ENCODE results near the gene URGCP. TPM values are rescaled to one million over a fixed set of nuclear protein-coding genes. Genes with fewer than 3 reads are reported as not detected.

Gene URGCP
- total RNA-seq, 1 donor from 2014 or later: 28.2 TPM

- Mint-ChIP-seq H3K4me1 (ENCODE audit: unreplicated experiment) (no peaks in the 10 kb centered on the region), H3K9me3 (no peaks in the 10 kb centered on the region), H3K27ac (no peak overlapping the region), H3K27me3 (no peaks in the 10 kb centered on the region), H3K4me3 (no peak overlapping the region), H3K36me3 (no peaks in the 10 kb centered on the region)
- DNase-seq (ENCODE audit: extremely low spot score, unreplicated experiment): no peak
- no peak for TF ChIP-seq CTCF (conservative IDR thresholded peaks at IDR 0.05)
Measured at GRCh38 chr7:43850348-43851116, 55.9 kb downstream of the URGCP start.

GRCh38 chr7:43849047-43849446 lies 57.3 kb downstream of the URGCP start:
- H3K36me3 Mint-ChIP-seq: no peaks in the 10 kb centered on the region
- TF ChIP-seq CTCF (conservative IDR thresholded peaks at IDR 0.05): no peak
- H3K27ac Mint-ChIP-seq: no peak overlapping the region
- no peaks in the 10 kb centered on the region for H3K9me3 Mint-ChIP-seq
- DNase-seq (ENCODE audit: extremely low spot score, unreplicated experiment): no peak
- H3K27me3 Mint-ChIP-seq: no peaks in the 10 kb centered on the region
- no peak overlapping the region for H3K4me3 Mint-ChIP-seq
- no peaks in the 10 kb centered on the region for H3K4me1 Mint-ChIP-seq (ENCODE audit: unreplicated experiment)

GRCh38 chr7:43847496-43847895 lies 58.9 kb downstream of the URGCP start:
- Mint-ChIP-seq H3K4me1 (ENCODE audit: unreplicated experiment) (no peaks in the 10 kb centered on the region), H3K9me3 (no peaks in the 10 kb centered on the region), H3K27me3 (no peaks in the 10 kb centered on the region), H3K36me3 (no peaks in the 10 kb centered on the region), H3K4me3 (no peak overlapping the region), H3K27ac (no peak overlapping the region)
- no peak for DNase-seq (ENCODE audit: extremely low spot score, unreplicated experiment)
- TF ChIP-seq CTCF (conservative IDR thresholded peaks at IDR 0.05): no peak

DNA sequence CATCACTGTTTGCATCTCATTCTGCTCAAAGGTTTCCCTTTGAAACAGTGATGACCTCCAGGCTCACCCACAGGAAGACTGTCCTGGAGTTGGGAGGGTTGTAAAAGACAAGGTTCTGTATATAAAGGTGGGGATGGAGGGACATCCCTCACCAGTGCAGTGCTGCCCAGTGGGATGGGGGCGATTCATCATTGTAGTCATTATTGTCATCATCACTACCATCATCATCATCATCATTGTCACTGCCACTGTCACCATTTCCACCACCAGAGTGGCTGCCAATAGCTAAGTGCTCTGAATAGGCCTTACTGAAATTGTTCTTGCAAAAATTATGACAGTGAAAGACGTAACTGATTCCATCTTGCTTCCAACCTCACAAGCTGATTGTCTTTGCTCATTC lies 61.7 kb downstream of the URGCP start:
- no peak for TF ChIP-seq CTCF (conservative IDR thresholded peaks at IDR 0.05)
- Mint-ChIP-seq H3K27ac (no peak overlapping the region), H3K36me3 (no peaks in the 10 kb centered on the region), H3K9me3 (no peaks in the 10 kb centered on the region), H3K4me3 (no peak overlapping the region), H3K27me3 (peaks cover 6% of the 10 kb centered on the region), H3K4me1 (ENCODE audit: unreplicated experiment) (no peaks in the 10 kb centered on the region)
- DNase-seq (ENCODE audit: extremely low spot score, unreplicated experiment): no peak

- no peaks in the 10 kb centered on the region for H3K36me3 Mint-ChIP-seq
- H3K4me1 Mint-ChIP-seq (ENCODE audit: unreplicated experiment): no peaks in the 10 kb centered on the region
- H3K27me3 Mint-ChIP-seq: peaks cover 6% of the 10 kb centered on the region
- no peak overlapping the region for H3K27ac Mint-ChIP-seq
- no peak overlapping the region for H3K4me3 Mint-ChIP-seq
- no peak for DNase-seq (ENCODE audit: extremely low spot score, unreplicated experiment)
- no peak for TF ChIP-seq CTCF (conservative IDR thresholded peaks at IDR 0.05)
- no peaks in the 10 kb centered on the region for H3K9me3 Mint-ChIP-seq
Measured at GRCh38 chr7:43844257-43844656, 62.1 kb downstream of the URGCP start.

Data from type B pancreatic cell (in vitro differentiated cells).